ENCODE results near the gene KAT7. TPM values are rescaled to one million over a fixed set of nuclear protein-coding genes. Genes with fewer than 3 reads are reported as not detected.

Gene KAT7
- total RNA-seq, 1 donor from 2014 or later, result 12.4 TPM

DNA sequence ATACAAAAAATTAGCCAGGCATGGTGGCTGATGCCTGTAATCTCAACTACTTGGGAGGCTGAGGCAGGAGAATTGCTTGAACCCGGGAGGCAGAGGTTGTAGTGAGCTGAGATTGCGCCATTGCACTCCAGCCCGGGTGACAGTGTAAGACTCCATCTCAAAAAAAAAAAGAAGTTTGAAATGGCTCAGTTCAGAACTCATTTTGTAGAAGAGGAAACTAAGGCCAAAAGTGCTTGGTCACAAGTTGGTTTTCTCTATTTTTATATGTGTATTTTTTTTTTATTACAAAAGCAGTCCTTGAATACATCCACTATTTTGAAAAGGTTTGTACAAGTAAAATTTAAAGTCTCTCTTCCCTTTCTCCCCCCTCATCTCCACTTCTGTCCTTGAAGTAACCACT, 53.9 kb downstream of the KAT7 start:
- H3K4me3 ChIP-seq (ENCODE audit: low read depth, low read length), result no peak overlapping the region
- H3K27me3 ChIP-seq (ENCODE audit: control insufficient read depth, insufficient read depth, low read length), result no peaks in the 10 kb centered on the region
- FAIRE-seq, result no peak
- no peaks in the 10 kb centered on the region for H3K36me3 ChIP-seq (ENCODE audit: control insufficient read depth, insufficient read depth, low read length)
- TF ChIP-seq, protein P1, sequence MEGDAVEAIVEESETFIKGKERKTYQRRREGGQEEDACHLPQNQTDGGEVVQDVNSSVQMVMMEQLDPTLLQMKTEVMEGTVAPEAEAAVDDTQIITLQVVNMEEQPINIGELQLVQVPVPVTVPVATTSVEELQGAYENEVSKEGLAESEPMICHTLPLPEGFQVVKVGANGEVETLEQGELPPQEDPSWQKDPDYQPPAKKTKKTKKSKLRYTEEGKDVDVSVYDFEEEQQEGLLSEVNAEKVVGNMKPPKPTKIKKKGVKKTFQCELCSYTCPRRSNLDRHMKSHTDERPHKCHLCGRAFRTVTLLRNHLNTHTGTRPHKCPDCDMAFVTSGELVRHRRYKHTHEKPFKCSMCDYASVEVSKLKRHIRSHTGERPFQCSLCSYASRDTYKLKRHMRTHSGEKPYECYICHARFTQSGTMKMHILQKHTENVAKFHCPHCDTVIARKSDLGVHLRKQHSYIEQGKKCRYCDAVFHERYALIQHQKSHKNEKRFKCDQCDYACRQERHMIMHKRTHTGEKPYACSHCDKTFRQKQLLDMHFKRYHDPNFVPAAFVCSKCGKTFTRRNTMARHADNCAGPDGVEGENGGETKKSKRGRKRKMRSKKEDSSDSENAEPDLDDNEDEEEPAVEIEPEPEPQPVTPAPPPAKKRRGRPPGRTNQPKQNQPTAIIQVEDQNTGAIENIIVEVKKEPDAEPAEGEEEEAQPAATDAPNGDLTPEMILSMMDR (IDR thresholded peaks at IDR 0.05; ENCODE audit: insufficient read depth, low read length, severe bottlenecking), result no peak
- no peak for DNase-seq (ENCODE audit: low read depth)

DNA sequence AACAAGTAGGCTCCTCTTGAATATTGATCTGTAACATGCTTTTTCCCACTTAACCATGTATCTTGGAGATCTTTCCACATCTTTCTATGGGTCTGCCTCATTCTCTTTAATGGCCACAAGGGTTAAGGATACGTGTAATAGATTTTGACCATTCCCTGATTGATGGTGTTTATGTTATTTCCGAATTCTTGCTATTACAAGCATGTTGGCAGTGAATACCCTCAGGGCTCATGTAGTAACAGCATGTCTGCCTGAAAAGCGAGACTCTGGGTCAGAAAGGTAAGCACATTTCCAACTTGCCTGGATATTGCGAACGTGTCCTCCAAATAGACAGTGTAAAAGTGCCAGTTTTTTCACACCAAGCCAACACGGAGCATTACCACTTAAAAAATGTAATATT, 54.4 kb downstream of the KAT7 start:
- DNase-seq (ENCODE audit: low read depth) (no peak), FAIRE-seq (no peak)
- H3K36me3 ChIP-seq (ENCODE audit: control insufficient read depth, insufficient read depth, low read length), result no peaks in the 10 kb centered on the region
- no peaks in the 10 kb centered on the region for H3K27me3 ChIP-seq (ENCODE audit: control insufficient read depth, insufficient read depth, low read length)
- TF ChIP-seq, protein P1 (IDR thresholded peaks at IDR 0.05; ENCODE audit: insufficient read depth, low read length, severe bottlenecking), result no peak
- no peak overlapping the region for H3K4me3 ChIP-seq (ENCODE audit: low read depth, low read length)

GRCh38 chr17:49843774-49844350, 55.4 kb downstream of the KAT7 start:
- Histone ChIP-seq H3K4me3 (ENCODE audit: low read depth, low read length) (no peak overlapping the region), H3K36me3 (ENCODE audit: control insufficient read depth, insufficient read depth, low read length) (no peaks in the 10 kb centered on the region), H3K27me3 (ENCODE audit: control insufficient read depth, insufficient read depth, low read length) (no peaks in the 10 kb centered on the region)
- no peak for FAIRE-seq
- no peak for DNase-seq (ENCODE audit: low read depth)
- TF ChIP-seq, protein P1 (IDR thresholded peaks at IDR 0.05; ENCODE audit: insufficient read depth, low read length, severe bottlenecking), result peak; percentile 59

DNA sequence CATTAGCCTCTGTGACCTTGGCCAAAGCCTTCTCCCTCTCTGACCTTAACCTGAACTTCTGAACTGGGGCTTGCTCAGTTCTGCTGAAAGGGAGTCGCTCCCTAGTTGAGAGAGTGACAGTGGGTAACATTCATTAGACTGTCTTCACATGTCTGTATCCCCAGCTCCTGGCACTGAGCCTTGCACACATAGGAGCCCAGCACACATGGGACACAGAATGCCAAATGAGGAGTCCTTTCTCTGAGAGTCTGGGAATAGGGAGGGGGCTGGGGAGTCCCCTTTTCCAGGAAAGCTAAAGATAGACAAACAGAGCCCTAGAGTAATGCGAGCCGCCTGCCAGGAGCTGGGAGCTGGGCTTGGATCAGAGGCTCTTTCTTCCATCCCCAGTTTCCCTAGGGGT, 56.8 kb downstream of the KAT7 start:
- Histone ChIP-seq H3K4me3 (ENCODE audit: low read depth, low read length) (no peak overlapping the region), H3K27me3 (ENCODE audit: control insufficient read depth, insufficient read depth, low read length) (no peaks in the 10 kb centered on the region), H3K36me3 (ENCODE audit: control insufficient read depth, insufficient read depth, low read length) (no peaks in the 10 kb centered on the region)
- DNase-seq (ENCODE audit: low read depth) (no peak), FAIRE-seq (no peak)
- TF ChIP-seq, protein P1 (IDR thresholded peaks at IDR 0.05; ENCODE audit: insufficient read depth, low read length, severe bottlenecking), result no peak

DNA sequence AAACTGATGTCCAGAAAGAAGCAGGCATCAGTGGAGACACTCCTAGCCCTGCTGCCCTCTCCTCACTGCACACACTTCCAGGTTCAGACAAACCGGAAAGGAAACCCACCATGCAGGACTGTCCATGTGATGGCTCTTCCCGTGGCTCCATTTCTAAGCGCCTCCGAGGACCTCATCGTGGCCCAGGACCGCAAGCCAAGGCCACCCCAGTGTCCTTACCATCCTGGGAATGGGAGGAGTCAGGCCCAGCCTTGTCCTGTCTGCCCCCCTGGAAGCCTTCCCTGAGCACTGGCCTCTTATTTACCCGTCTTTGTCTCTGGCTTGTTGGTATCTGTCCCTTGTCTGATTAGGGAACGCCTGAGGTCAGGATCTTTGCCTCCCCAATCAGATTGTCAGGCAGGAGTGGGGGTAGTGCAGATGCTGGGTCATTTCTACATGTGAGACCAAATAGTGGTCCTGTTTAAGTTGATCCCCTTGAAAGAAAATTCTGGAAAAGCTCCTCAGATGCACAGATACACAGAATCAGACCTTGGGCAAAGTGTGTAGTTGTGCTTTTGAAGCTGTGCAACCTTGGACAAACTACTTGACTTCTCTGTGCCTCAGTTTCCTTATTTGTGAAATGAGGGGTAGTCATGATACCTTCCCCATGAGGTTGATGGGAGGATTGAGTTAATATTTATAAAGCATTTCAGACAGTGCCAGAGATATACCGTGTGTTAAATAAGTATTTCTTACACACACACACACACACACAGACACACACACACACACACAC, 58.6 kb downstream of the KAT7 start:
- Histone ChIP-seq H3K36me3 (ENCODE audit: control insufficient read depth, insufficient read depth, low read length) (no peaks in the 10 kb centered on the region), H3K27me3 (ENCODE audit: control insufficient read depth, insufficient read depth, low read length) (peaks cover 2% of the 10 kb centered on the region), H3K4me3 (ENCODE audit: low read depth, low read length) (no peak overlapping the region)
- DNase-seq (ENCODE audit: low read depth), result no peak
- TF ChIP-seq, protein P1 (IDR thresholded peaks at IDR 0.05; ENCODE audit: insufficient read depth, low read length, severe bottlenecking), result no peak
- no peak for FAIRE-seq
